ENCODE data around the gene ZNF681. TPM values are rescaled to one million over a fixed set of nuclear protein-coding genes. Genes with fewer than 3 reads are reported as not detected.
"Not testable (repeated sequence)": the region's sequence is repeated elsewhere in the genome, so short reads cannot be mapped to it uniquely, and the experiment has no call there.

ZNF681 gene
- total RNA-seq, 1 experiment from 2014 or later: 1.2 TPM

DNA sequence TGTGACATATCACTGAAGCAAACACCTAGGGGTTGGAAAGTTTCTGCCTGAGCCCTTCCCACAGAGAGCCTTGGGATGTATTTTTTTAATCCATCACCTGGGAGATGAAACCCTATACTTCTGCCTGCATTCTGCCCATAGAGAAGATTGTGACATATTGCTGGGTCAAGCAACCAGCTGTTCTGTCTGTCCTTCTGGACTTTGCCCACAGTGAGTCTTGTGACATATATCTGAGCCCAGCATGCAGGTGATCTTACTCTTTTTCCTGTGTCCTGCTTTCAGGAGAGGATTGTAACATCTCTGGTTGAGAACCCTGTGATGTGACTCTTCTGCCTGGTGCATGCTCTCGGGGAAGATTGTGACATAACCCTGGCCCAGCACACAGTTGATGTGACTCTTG, 24.9 kb upstream of the ZNF681 start:
- peaks cover 4% of the 10 kb centered on the region for H3K36me3 Mint-ChIP-seq (ENCODE audit: insufficient read depth, unreplicated experiment)
- Histone ChIP-seq H3K36me3 (ENCODE audit: control insufficient read depth, insufficient read depth, low read length) (no peaks in the 10 kb centered on the region), H3K27me3 (replicated peaks; ENCODE audit: control insufficient read depth, insufficient read depth, low read length) (no peaks in the 10 kb centered on the region)

GRCh38 chr19:23779645-23780044, 21.0 kb upstream of the ZNF681 start:
- Mint-ChIP-seq H3K9me3 (ENCODE audit: unreplicated experiment) (no peaks in the 10 kb centered on the region), H3K27ac (ENCODE audit: unreplicated experiment) (no peak overlapping the region), H3K36me3 (ENCODE audit: insufficient read depth, unreplicated experiment) (peaks cover 4% of the 10 kb centered on the region), H3K27me3 (ENCODE audit: insufficient read depth, unreplicated experiment) (no peaks in the 10 kb centered on the region), H3K4me1 (ENCODE audit: low read depth, unreplicated experiment) (no peaks in the 10 kb centered on the region), H3K4me3 (ENCODE audit: unreplicated experiment) (no peak overlapping the region)
- intact Hi-C loops (cut with micrococcal nuclease; ENCODE audit: unreplicated experiment): no loop called here
- ChIA-PET CTCF (no interaction called here), POLR2A (no interaction called here)
- Histone ChIP-seq H3K4me3 (ENCODE audit: low read depth, low read length) (no peak overlapping the region), H3K36me3 (ENCODE audit: control insufficient read depth, insufficient read depth, low read length) (no peaks in the 10 kb centered on the region), H3K4me1 (no peaks in the 10 kb centered on the region), H3K9me3 (no peaks in the 10 kb centered on the region), H3K27me3 (replicated peaks; ENCODE audit: control insufficient read depth, insufficient read depth, low read length) (no peaks in the 10 kb centered on the region)
- DNase-seq: no peak
- TF ChIP-seq CTCF (IDR thresholded peaks at IDR 0.05; ENCODE audit: insufficient read depth in 1 of 2, low read depth in 1 of 2, low read length in 1 of 2, severe bottlenecking in 1 of 2, unreplicated experiment in 1 of 2): no peak
- BruUV-seq (replicated peaks): no TSS peak

More for the DNA sequence above, 24.9 kb upstream of the ZNF681 start:
- ChIA-PET CTCF (no interaction called here), POLR2A (no interaction called here)
- no peak for DNase-seq
- Histone ChIP-seq H3K4me1 (no peaks in the 10 kb centered on the region), H3K4me3 (ENCODE audit: low read depth, low read length) (no peak overlapping the region), H3K9me3 (no peaks in the 10 kb centered on the region)
- Mint-ChIP-seq H3K4me3 (ENCODE audit: unreplicated experiment) (no peak overlapping the region), H3K9me3 (ENCODE audit: unreplicated experiment) (peaks cover 9% of the 10 kb centered on the region), H3K27me3 (ENCODE audit: insufficient read depth, unreplicated experiment) (no peaks in the 10 kb centered on the region), H3K27ac (ENCODE audit: unreplicated experiment) (no peak overlapping the region), H3K4me1 (ENCODE audit: low read depth, unreplicated experiment) (no peaks in the 10 kb centered on the region)
- BruUV-seq (replicated peaks): no TSS peak
- TF ChIP-seq CTCF (IDR thresholded peaks at IDR 0.05; ENCODE audit: insufficient read depth in 1 of 2, low read depth in 1 of 2, low read length in 1 of 2, severe bottlenecking in 1 of 2, unreplicated experiment in 1 of 2): no peak
- intact Hi-C loops (cut with micrococcal nuclease; ENCODE audit: unreplicated experiment): no loop called here

DNA sequence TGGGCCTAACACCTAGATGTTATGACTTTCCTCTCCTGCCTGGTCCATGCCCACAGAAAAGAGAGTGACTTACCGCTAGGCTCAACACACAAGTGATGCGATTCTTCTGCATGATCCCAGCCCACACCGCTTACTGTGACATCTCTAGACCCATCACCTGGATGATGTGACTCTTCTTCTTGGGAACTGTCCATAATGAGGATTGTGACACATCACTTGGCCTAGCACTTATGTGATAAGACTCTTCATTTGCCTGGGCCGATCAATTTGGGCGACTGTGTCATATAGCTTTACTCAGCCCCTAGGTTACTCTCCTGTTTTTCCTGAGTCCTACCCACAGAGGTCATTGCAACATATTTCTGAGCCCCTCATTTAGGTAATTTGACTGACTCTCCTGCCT, 19.9 kb upstream of the ZNF681 start:
- Histone ChIP-seq H3K4me3 (ENCODE audit: low read depth, low read length) (no peak overlapping the region), H3K9me3 (no peaks in the 10 kb centered on the region), H3K36me3 (ENCODE audit: control insufficient read depth, insufficient read depth, low read length) (no peaks in the 10 kb centered on the region), H3K4me1 (no peaks in the 10 kb centered on the region), H3K27me3 (replicated peaks; ENCODE audit: control insufficient read depth, insufficient read depth, low read length) (no peaks in the 10 kb centered on the region)
- no TSS peak for BruUV-seq (replicated peaks)
- no peak overlapping the region for H3K4me3 Mint-ChIP-seq (ENCODE audit: unreplicated experiment)
- TF ChIP-seq CTCF (IDR thresholded peaks at IDR 0.05; ENCODE audit: insufficient read depth in 1 of 2, low read depth in 1 of 2, low read length in 1 of 2, severe bottlenecking in 1 of 2, unreplicated experiment in 1 of 2): no peak
- H3K27ac Mint-ChIP-seq (ENCODE audit: unreplicated experiment): no peak overlapping the region
- ChIA-PET CTCF (no interaction called here), POLR2A (no interaction called here)
- peaks cover 4% of the 10 kb centered on the region for H3K36me3 Mint-ChIP-seq (ENCODE audit: insufficient read depth, unreplicated experiment)
- DNase-seq: no peak
- H3K4me1 Mint-ChIP-seq (ENCODE audit: low read depth, unreplicated experiment): no peaks in the 10 kb centered on the region
- intact Hi-C loops (cut with micrococcal nuclease; ENCODE audit: unreplicated experiment): no loop called here
- no peaks in the 10 kb centered on the region for H3K9me3 Mint-ChIP-seq (ENCODE audit: unreplicated experiment)
- H3K27me3 Mint-ChIP-seq (ENCODE audit: insufficient read depth, unreplicated experiment): no peaks in the 10 kb centered on the region

DNA sequence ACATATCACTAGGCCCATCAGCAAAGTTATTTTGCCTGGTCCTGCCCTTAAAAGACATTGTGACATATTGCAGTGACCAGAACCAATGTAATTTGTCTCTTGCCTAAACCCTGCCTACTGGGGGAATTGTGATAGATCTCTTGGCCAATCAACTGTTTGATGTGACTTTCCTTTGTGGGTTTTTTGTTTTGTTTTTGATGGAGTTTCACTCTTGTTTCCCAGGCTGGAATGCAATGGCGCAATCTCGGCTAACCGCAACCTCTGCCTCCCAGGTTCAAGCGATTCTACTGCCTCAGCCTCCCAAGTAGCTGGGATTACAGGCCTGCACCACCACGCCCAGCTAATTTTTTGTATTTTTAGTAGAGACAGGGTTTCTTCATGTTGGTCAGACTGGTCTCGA, 19.3 kb upstream of the ZNF681 start:
- intact Hi-C loops (cut with micrococcal nuclease; ENCODE audit: unreplicated experiment); H3K27me3 Mint-ChIP-seq (ENCODE audit: insufficient read depth, unreplicated experiment); H3K36me3 ChIP-seq (ENCODE audit: control insufficient read depth, insufficient read depth, low read length): not testable (repeated sequence)

More for the DNA sequence above, 19.3 kb upstream of the ZNF681 start:
- CTCF ChIA-PET; H3K4me3 ChIP-seq (ENCODE audit: low read depth, low read length); H3K27ac Mint-ChIP-seq (ENCODE audit: unreplicated experiment); BruUV-seq (replicated peaks); H3K4me3 Mint-ChIP-seq (ENCODE audit: unreplicated experiment); H3K9me3 ChIP-seq; H3K36me3 Mint-ChIP-seq (ENCODE audit: insufficient read depth, unreplicated experiment); H3K4me1 ChIP-seq; POLR2A ChIA-PET; H3K9me3 Mint-ChIP-seq (ENCODE audit: unreplicated experiment); DNase-seq; H3K27me3 ChIP-seq (replicated peaks; ENCODE audit: control insufficient read depth, insufficient read depth, low read length); H3K4me1 Mint-ChIP-seq (ENCODE audit: low read depth, unreplicated experiment): not testable (repeated sequence)
